Measurements from ENCODE around the gene E2F6.
"Not testable (repeated sequence)": the region's sequence is repeated elsewhere in the genome, so short reads cannot be mapped to it uniquely, and the experiment has no call there.

E2F6 gene

GRCh38 chr2:11411244-11411643 lies 54.7 kb downstream of the E2F6 start:
- FAIRE-seq, result no peak

- no peak for FAIRE-seq
These were observed 55.9 kb downstream of the E2F6 start for GRCh38 chr2:11410101-11410500.

GRCh38 chr2:11409572-11409959 lies 56.4 kb downstream of the E2F6 start:
- FAIRE-seq, result no peak

- FAIRE-seq, result no peak
These were observed 56.9 kb downstream of the E2F6 start for GRCh38 chr2:11408959-11409571.

- no peak for FAIRE-seq
These were observed 58.5 kb downstream of the E2F6 start for GRCh38 chr2:11407413-11407812.

GRCh38 chr2:11406958-11407381 lies 59.0 kb downstream of the E2F6 start:
- FAIRE-seq, result no peak

- no peak for FAIRE-seq
These were observed 59.5 kb downstream of the E2F6 start for GRCh38 chr2:11406267-11406957.

GRCh38 chr2:11405599-11406266 lies 60.2 kb downstream of the E2F6 start:
- no peak for FAIRE-seq

GRCh38 chr2:11405074-11405406 lies 60.9 kb downstream of the E2F6 start:
- FAIRE-seq, result not testable (repeated sequence)

GRCh38 chr2:11404376-11405073 lies 61.4 kb downstream of the E2F6 start:
- FAIRE-seq, result no peak

- FAIRE-seq, result no peak
These were observed 63.5 kb downstream of the E2F6 start for GRCh38 chr2:11402436-11402835.

- FAIRE-seq, result no peak
These were observed 66.6 kb downstream of the E2F6 start for GRCh38 chr2:11399438-11399762.

GRCh38 chr2:11398750-11399437 lies 67.1 kb downstream of the E2F6 start:
- FAIRE-seq, result no peak

GRCh38 chr2:11397513-11397912 lies 68.4 kb downstream of the E2F6 start:
- no peak for FAIRE-seq

GRCh38 chr2:11396467-11397445 lies 69.2 kb downstream of the E2F6 start:
- FAIRE-seq, result no peak

GRCh38 chr2:11396021-11396420 lies 69.9 kb downstream of the E2F6 start:
- FAIRE-seq, result no peak

GRCh38 chr2:11395389-11395788 lies 70.6 kb downstream of the E2F6 start:
- FAIRE-seq, result no peak
